Panc1 (cell line): ENCODE data around the gene EPN2.

Source experiments
- POLR2AphosphoS5 ChIP-seq: IDR thresholded peaks from 2 replicates; pipeline ENCODE4 v1.6.1; 2012; ENCODE audit warnings: mild to moderate bottlenecking, low read depth, low read length, moderate library complexity
- SIN3A ChIP-seq: IDR thresholded peaks from 2 replicates; pipeline ENCODE4 v1.6.1; 2012; ENCODE audit warnings: low read depth, mild to moderate bottlenecking, low read length, moderate library complexity, borderline replicate concordance; ENCODE audit not compliant: insufficient read depth
- TF ChIP-seq, protein P1 (sequence below): fragments of 450-650 bp; IDR thresholded peaks from 2 replicates; pipeline ENCODE4 v1.5.1; 2017; ENCODE audit warnings: mild to moderate bottlenecking
- TF ChIP-seq, protein P2 (sequence below), 2 experiments: IDR thresholded peaks; 2 replicates each; pipeline ENCODE4 v1.6.1; 2011 to 2012; ENCODE audit warnings: low read depth in 2 of 2, control low read depth in 1 of 2, low read length in 1 of 2, mild to moderate bottlenecking in 1 of 2, moderate library complexity in 1 of 2; ENCODE audit not compliant: insufficient read depth in 1 of 2

DNA sequence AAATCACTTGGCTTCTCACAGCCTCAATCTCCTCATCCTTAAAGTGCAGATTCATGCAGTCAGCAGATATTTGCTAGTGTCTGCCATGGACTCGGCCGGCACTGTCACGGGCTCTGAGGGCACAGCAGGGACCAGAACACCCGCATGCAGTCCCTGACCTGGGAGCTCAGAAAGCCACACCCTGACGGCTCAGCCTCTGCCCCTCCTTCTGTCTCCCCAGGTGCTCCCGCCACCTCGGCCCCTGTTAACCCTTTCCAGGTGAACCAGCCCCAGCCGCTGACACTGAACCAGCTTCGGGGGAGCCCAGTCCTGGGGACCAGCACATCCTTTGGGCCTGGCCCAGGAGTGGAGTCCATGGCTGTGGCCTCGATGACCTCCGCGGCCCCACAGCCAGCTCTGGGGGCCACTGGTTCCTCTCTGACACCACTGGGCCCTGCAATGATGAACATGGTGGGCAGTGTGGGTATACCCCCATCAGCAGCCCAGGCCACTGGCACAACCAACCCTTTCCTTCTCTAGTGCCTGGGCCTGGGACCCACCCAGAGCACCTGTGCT is 96.6 kb downstream of the EPN2 start:
- TF ChIP-seq, protein P1, sequence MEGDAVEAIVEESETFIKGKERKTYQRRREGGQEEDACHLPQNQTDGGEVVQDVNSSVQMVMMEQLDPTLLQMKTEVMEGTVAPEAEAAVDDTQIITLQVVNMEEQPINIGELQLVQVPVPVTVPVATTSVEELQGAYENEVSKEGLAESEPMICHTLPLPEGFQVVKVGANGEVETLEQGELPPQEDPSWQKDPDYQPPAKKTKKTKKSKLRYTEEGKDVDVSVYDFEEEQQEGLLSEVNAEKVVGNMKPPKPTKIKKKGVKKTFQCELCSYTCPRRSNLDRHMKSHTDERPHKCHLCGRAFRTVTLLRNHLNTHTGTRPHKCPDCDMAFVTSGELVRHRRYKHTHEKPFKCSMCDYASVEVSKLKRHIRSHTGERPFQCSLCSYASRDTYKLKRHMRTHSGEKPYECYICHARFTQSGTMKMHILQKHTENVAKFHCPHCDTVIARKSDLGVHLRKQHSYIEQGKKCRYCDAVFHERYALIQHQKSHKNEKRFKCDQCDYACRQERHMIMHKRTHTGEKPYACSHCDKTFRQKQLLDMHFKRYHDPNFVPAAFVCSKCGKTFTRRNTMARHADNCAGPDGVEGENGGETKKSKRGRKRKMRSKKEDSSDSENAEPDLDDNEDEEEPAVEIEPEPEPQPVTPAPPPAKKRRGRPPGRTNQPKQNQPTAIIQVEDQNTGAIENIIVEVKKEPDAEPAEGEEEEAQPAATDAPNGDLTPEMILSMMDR = no peak
- TF ChIP-seq SIN3A (no peak), POLR2AphosphoS5 (no peak)
- TF ChIP-seq, protein P2, sequence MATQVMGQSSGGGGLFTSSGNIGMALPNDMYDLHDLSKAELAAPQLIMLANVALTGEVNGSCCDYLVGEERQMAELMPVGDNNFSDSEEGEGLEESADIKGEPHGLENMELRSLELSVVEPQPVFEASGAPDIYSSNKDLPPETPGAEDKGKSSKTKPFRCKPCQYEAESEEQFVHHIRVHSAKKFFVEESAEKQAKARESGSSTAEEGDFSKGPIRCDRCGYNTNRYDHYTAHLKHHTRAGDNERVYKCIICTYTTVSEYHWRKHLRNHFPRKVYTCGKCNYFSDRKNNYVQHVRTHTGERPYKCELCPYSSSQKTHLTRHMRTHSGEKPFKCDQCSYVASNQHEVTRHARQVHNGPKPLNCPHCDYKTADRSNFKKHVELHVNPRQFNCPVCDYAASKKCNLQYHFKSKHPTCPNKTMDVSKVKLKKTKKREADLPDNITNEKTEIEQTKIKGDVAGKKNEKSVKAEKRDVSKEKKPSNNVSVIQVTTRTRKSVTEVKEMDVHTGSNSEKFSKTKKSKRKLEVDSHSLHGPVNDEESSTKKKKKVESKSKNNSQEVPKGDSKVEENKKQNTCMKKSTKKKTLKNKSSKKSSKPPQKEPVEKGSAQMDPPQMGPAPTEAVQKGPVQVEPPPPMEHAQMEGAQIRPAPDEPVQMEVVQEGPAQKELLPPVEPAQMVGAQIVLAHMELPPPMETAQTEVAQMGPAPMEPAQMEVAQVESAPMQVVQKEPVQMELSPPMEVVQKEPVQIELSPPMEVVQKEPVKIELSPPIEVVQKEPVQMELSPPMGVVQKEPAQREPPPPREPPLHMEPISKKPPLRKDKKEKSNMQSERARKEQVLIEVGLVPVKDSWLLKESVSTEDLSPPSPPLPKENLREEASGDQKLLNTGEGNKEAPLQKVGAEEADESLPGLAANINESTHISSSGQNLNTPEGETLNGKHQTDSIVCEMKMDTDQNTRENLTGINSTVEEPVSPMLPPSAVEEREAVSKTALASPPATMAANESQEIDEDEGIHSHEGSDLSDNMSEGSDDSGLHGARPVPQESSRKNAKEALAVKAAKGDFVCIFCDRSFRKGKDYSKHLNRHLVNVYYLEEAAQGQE (IDR thresholded peaks at IDR 0.05; ENCODE audit: insufficient read depth in 1 of 2, low read depth in 2 of 2, low read length in 1 of 2) = no peak
